Measurements from ENCODE around the gene KRT28.

Gene KRT28

GRCh38 chr17:40760105-40761016 is 39.4 kb downstream of the KRT28 start:
- TF ChIP-seq REST (IDR thresholded peaks at IDR 0.05; ENCODE audit: insufficient read depth in 1 of 2, low read depth in 2 of 2, low read length in 2 of 2), result no peak
- no peak for TF ChIP-seq FOXP2 (optimal IDR thresholded peaks at IDR 0.05; ENCODE audit: borderline replicate concordance, extremely low read depth, extremely low read length, insufficient read depth)
- TF ChIP-seq POLR2AphosphoS5 (IDR thresholded peaks at IDR 0.05; ENCODE audit: low read depth, low read length), result no peak
- no peak for TF ChIP-seq TAF1 (IDR thresholded peaks at IDR 0.05; ENCODE audit: borderline replicate concordance, insufficient read depth, low read length)
- no peak for TF ChIP-seq SIN3A (IDR thresholded peaks at IDR 0.05; ENCODE audit: borderline replicate concordance, insufficient read depth, low read length)

GRCh38 chr17:40755231-40755630 is 44.5 kb downstream of the KRT28 start, which contains the start of gene KRT25:
KRT25 (minus strand) TSS chr17:40755331; CDS start chr17:40755271, 60 bp downstream.
- TF ChIP-seq TAF1 (IDR thresholded peaks at IDR 0.05; ENCODE audit: borderline replicate concordance, insufficient read depth, low read length), result no peak
- no peak for TF ChIP-seq REST (IDR thresholded peaks at IDR 0.05; ENCODE audit: insufficient read depth in 1 of 2, low read depth in 2 of 2, low read length in 2 of 2)
- no peak for TF ChIP-seq FOXP2 (optimal IDR thresholded peaks at IDR 0.05; ENCODE audit: borderline replicate concordance, extremely low read depth, extremely low read length, insufficient read depth)
- TF ChIP-seq POLR2AphosphoS5 (IDR thresholded peaks at IDR 0.05; ENCODE audit: low read depth, low read length), result no peak
- no peak for TF ChIP-seq SIN3A (IDR thresholded peaks at IDR 0.05; ENCODE audit: borderline replicate concordance, insufficient read depth, low read length)

GRCh38 chr17:40753804-40754203 is 46.0 kb downstream of the KRT28 start:
- no peak for TF ChIP-seq POLR2AphosphoS5 (IDR thresholded peaks at IDR 0.05; ENCODE audit: low read depth, low read length)
- no peak for TF ChIP-seq REST (IDR thresholded peaks at IDR 0.05; ENCODE audit: insufficient read depth in 1 of 2, low read depth in 2 of 2, low read length in 2 of 2)
- TF ChIP-seq FOXP2 (optimal IDR thresholded peaks at IDR 0.05; ENCODE audit: borderline replicate concordance, extremely low read depth, extremely low read length, insufficient read depth), result no peak
- TF ChIP-seq SIN3A (IDR thresholded peaks at IDR 0.05; ENCODE audit: borderline replicate concordance, insufficient read depth, low read length), result no peak
- no peak for TF ChIP-seq TAF1 (IDR thresholded peaks at IDR 0.05; ENCODE audit: borderline replicate concordance, insufficient read depth, low read length)

GRCh38 chr17:40751065-40751464 is 48.7 kb downstream of the KRT28 start:
- no peak for TF ChIP-seq TAF1 (IDR thresholded peaks at IDR 0.05; ENCODE audit: borderline replicate concordance, insufficient read depth, low read length)

- TF ChIP-seq TAF1 (IDR thresholded peaks at IDR 0.05; ENCODE audit: borderline replicate concordance, insufficient read depth, low read length), result no peak
- TF ChIP-seq SIN3A (IDR thresholded peaks at IDR 0.05; ENCODE audit: borderline replicate concordance, insufficient read depth, low read length), result no peak
- no peak for TF ChIP-seq FOXP2 (optimal IDR thresholded peaks at IDR 0.05; ENCODE audit: borderline replicate concordance, extremely low read depth, extremely low read length, insufficient read depth)
- no peak for TF ChIP-seq POLR2AphosphoS5 (IDR thresholded peaks at IDR 0.05; ENCODE audit: low read depth, low read length)
- TF ChIP-seq REST (IDR thresholded peaks at IDR 0.05; ENCODE audit: insufficient read depth in 1 of 2, low read depth in 2 of 2, low read length in 2 of 2), result no peak
Observed at GRCh38 chr17:40750391-40750790, 49.4 kb downstream of the KRT28 start.

All from PFSK-1 (cell line).